Jurkat, Clone E6-1 (cell line): Measurements from ENCODE around the gene RGP1.

Experiments used
- DNase-seq: peaks from one replicate; pipeline ENCODE4 v3.0.0-alpha.2; 2011; ENCODE audit warnings: low read depth, low spot score
- H3K4me3 ChIP-seq: 2 replicates; pipeline ENCODE4 v1.5.1; 2011; ENCODE audit warnings: mild to moderate bottlenecking, low read length, control low read depth, moderate library complexity

RGP1 gene

DNA sequence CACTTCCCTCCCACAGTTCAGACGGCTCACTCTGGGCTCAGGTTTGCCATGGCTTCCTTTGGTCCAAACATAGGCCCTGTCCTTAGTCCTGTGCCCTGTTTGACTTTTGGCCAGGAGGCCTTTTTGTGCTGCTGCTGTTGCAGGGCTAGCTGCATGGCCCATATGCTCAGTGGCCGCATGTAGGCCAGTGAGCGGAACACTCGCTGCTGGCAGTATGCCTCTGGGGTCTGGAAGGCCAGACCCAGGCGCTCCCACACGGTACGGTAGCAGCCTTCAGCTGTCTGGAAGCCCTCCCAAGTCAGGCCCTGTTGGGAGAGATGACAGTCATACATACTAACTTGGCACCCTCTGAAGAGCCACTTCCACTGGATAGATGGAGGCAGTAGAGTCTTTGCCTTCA is 11.9 kb upstream of the RGP1 start:
- DNase-seq = no peak
- H3K4me3 ChIP-seq = no peak overlapping the region

DNA sequence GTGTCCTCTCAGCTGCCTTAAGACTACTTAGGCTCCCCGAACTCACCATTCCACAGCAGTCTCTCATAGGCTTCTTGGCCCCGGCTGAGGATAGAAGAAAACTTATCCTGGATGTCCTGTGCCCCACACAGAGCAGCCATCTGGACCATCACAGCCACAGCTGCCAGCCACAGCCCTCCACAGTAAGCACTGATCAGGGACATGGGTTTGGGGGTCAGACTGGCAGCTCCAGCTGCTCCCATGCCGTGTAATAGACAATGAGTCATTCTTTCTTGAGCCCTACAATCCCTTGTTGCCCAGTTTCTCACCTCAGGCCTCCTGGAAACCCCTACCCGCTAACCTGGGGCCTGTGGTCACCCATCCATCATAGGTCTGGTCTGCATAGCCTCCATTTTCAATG is 10.9 kb upstream of the RGP1 start:
- H3K4me3 ChIP-seq = no peak overlapping the region
- DNase-seq = no peak

DNA sequence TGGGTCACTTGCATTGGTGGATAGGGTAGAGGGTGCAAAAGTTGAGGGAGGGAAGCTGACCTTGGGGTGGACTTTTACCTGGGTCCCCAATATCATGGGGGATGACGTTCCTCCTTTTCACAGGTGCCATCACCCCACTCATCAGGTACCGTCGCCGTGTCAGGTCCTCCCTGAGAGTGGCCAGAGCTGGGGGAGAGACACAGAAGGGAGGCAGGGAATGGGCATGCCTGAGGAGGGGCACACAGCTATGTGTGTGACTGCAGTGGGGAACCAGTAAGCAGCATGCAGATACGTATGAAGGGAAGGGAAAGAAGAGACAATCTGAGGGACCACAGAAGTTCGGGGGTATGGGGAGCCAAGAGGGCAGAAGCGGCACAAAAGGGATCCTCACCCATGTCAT is 10.2 kb upstream of the RGP1 start:
- DNase-seq = no peak
- no peak overlapping the region for H3K4me3 ChIP-seq

DNA sequence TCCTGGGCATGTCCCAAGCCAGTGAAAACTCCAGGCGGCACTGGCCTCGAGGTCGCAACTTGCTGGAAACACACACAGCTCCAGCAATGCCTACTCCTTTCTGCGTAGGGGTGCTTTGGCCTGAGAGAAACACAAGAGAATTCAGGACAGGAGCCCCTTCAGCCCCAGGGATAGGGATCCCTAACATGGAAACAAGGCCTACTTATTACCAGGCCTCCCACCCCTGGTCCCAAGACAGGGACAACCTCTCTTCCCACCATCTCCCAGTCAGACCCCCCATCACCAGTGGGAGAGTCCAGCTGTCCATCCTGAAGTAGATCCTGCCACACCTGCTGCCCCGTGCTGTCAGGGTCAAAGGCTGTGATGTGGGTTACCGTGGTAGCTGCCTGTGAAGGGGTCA is 8.8 kb upstream of the RGP1 start:
- no peak overlapping the region for H3K4me3 ChIP-seq
- DNase-seq = no peak

DNA sequence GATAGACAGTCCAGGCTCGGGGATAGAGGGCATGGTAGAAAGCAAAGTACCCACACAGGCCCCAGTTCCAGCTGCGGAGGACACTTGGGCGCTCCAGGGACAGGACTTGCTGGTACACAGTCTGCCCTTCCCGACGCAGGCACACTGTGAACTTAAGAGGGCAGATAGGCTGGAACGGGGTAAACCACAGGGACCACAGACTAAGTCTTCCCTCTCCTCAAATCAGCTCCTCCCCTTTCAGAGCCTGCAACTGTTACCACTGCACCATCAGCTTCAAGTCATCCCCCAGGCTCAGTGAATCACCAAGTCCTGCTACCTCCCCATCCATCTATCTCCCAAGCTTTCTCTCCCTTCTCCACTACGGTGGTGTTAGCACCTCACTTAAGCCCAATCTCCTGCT is 7.3 kb upstream of the RGP1 start:
- H3K4me3 ChIP-seq = no peak overlapping the region

DNA sequence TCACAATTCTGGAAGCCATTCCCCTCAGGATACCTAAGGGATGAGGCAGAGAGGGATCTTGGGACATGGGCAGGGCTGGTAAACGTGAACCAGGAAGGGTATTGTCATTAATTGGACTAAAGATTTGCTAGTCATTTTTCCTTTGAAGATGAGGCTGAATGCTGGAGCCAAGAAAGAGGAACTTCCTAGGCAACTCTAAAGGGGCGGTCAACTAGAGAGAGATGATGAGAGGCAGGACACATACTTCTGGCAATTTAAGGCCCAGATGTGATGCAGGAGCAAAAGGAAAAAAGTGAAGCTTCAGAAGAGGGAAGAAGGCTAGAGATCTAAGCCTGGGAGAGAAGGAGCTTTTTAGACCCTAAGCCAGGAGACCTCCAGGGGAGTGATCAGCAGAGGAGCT is 5.6 kb upstream of the RGP1 start:
- H3K4me3 ChIP-seq = no peak overlapping the region
- DNase-seq = no peak

More for the DNA sequence above, 7.3 kb upstream of the RGP1 start:
- DNase-seq = peak; percentile 86

DNA sequence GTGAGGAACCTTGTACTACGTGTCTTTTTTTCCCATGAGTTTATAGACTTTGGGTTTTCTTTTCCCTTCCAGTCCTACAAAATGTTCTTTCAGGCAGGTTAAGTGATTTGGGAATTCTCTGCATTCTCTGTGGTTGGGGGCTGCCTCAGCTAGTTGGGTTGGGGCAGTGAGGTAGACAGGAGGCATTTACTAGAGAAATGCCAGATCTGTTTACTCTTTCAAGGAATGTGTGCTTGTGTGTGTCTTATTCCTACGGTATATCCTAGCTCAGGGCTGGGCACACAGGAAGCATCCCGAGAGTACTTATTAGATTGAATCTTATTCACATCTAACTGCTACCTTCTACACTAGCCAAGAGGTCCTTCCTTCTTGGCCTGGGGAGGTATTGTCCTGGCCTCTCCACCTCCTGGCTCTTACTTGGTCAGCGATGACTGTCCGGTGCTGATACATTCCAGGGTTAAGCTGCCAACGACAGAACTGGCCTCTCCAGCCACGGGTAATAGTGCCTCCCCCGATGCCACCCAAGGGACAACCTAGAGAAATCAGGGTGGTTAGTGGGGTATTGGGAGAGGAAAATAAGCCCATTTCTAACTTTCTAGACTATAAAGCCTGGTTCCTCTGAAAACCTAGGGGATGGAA is 5.1 kb upstream of the RGP1 start:
- no peak overlapping the region for H3K4me3 ChIP-seq
- no peak for DNase-seq

DNA sequence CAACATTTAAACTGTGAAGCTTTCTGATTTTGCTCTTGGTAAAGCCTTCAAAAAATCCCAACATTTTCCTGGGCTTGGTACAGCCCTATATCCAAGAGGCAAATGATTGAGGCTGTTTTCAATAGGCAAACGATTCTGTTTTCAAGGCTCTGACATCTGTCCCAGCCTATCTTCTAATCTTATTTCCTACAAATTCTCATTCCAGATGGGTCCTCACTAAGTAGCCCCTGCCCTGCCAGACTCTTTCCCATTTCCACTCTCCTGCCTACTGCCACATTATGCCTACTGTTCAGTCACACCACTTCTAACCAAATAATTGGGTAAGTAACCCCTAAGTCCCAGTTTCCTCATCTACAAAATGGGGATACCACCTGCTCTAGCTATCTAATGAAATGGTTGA is 3.5 kb upstream of the RGP1 start:
- no peak for DNase-seq
- no peak overlapping the region for H3K4me3 ChIP-seq

DNA sequence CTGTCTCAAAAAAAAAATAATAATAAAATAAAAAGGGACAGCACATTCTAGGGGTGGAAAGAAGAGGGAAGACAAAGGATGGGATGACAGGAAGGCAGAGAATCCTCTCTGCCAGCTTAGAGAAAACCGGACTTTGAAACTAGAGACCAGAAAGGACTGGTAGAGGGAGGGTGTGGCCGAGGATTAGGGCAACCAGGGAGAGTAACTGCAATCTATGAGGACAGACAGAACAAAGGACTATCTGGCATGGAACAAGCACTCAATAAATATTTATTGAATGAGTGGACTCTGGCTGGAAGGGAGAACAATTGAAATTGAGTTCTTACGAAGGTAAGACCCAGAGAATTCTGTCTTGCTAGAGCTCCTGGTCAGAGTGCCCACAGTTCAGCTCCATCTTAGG is 2.5 kb upstream of the RGP1 start:
- no peak for DNase-seq
- H3K4me3 ChIP-seq = no peak overlapping the region

DNA sequence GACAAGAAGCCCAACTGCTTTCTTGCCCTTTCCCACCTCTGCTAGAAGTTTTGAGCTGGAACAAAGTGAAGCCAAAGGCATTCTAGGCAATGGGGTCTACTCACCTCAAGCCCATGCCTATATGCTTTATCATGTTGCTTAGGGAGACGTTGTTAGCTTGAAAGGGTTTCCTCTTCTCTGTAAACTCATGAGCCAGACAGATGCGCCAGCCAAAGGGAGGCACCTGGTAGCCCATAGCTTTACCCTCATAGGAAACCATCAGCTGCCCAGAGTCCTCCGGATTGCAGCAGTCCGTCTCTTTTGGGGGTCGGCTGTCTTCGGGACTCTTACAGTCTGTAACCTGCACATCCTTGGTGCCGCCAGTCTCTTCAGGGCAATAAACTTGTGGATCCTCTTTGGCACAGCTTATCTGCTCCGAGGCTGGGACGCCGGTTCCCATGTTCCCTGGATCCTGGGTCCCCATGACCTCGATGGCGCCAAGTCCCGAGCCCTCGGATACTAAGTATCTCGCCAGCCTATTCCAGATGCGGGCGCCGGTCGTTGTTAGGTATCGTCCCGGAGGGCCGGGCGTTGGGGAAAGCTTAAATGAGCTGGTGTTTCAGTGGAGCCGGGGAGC is 737 bp upstream of the RGP1 start:
- H3K4me3 ChIP-seq = peak overlapping the region; percentile 76
- DNase-seq = no peak

DNA sequence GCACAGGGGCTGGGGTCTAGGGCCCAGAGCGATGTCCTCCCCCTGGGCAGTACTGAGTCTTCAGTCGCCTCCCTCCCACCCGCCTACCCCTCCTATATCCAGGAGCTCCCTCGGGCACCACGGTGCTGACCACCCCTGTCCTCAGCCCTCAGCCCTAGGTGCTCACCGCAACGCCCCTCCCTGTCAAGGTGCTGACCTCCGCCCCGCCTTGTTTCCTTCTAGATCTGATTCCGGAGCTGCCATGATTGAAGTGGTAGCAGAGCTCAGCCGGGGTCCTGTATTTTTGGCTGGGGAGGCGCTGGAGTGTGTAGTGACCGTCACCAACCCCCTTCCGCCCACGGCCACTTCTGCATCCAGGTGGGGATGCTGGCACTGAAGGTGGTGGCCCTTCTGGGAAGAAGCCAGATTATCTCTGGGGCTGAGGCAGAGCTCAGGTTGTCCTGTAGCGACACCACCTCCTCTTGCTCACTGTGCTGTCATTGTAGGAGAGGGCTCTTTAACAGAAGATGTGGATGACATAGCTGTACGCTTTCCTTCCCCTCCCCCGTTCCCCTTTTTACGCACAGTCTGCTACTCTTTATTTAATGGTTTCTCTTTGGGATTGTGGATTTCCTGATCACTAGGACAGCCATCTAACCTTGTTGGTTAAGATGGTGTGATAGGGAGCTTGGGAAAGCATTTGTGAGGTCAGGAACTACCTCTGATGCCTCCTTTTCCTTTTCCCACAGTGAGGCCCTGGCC is 598 bp downstream of the RGP1 start:
- DNase-seq = no peak
- peak overlapping the region; percentile 76 for H3K4me3 ChIP-seq

DNA sequence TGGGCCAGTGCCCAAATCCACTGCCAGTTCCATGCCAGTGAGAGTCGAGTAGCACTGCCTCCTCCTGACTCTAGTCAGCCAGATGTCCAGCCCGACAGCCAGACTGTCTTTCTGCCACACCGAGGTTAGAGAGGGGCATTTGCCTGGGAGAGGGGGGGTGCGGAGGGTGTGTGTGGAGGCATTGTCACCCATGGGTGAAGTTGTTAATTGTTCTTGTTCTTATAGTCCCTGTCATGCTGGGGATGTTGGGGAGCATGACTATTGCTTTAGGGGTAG is 1.1 kb downstream of the RGP1 start:
- H3K4me3 ChIP-seq = peak overlapping the region; percentile 76; the same call in 1 of the 2 replicates
- DNase-seq = no peak

DNA sequence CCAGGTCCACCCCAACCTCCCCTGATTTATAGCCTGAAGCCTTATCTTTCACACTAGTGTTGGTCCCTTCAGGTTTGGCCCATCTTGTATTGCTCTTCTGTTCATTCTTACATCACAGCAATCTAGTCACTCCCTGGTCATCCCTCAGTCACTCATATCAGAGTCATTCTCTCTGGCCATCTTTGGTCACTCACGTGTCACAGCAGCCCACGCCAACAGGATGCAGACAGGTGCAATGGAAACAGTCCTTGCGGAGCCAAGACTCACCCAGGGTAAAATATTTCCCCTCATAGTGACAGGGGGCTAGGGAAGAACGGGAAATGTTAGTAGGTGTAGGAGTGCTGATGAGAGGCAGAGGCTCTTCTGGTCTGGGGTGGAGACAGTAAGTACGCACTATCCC is 4.4 kb downstream of the RGP1 start:
- no peak overlapping the region for H3K4me3 ChIP-seq
- no peak for DNase-seq

DNA sequence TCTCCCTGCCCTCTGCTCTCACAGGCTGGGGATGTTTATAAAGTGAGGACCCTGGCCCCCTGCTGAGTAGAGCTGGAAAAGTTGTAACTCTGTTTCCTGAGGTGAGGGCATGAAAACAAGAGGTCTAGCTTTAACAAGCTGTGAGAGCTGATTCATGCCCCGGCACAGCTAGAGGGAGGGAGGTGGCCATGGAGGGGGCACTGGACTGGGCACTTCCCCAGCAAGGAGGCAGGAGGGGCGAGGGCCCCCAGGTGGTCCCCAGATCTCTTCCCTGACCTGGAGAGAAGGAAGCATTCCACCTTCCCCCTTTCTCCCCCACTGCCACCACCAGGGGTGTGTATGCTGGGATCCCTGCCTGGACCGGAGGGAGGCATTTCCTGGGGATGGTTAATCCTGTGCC is 5.2 kb downstream of the RGP1 start, which contains the start of gene MSMP:
Gene MSMP (minus strand): TSS at position 13 of the 400 bp plus-strand sequence. CDS start 147 bp downstream, outside the sequence.
- no peak within 1 kb of the TSS for H3K4me3 ChIP-seq
- no peak for DNase-seq

DNA sequence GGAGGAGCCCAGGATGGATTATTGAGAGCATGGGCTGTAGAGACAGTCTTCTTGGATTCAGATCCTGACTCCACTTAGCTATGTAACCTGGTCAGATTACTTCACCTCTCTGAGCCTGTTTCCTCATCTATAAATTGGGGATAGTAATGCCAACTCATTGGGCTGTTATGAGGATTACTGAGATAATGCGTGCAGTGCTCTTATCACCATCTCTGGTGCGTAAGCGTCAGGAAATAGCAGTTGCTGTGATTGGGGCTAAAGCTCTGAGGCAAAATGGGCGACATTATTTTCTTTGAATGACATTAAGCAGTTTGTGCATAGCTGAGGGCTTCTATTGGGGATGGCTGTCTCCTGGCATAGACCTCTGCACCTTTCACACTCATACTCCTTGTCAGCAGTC is 6.0 kb downstream of the RGP1 start:
- DNase-seq = no peak
- no peak overlapping the region for H3K4me3 ChIP-seq

DNA sequence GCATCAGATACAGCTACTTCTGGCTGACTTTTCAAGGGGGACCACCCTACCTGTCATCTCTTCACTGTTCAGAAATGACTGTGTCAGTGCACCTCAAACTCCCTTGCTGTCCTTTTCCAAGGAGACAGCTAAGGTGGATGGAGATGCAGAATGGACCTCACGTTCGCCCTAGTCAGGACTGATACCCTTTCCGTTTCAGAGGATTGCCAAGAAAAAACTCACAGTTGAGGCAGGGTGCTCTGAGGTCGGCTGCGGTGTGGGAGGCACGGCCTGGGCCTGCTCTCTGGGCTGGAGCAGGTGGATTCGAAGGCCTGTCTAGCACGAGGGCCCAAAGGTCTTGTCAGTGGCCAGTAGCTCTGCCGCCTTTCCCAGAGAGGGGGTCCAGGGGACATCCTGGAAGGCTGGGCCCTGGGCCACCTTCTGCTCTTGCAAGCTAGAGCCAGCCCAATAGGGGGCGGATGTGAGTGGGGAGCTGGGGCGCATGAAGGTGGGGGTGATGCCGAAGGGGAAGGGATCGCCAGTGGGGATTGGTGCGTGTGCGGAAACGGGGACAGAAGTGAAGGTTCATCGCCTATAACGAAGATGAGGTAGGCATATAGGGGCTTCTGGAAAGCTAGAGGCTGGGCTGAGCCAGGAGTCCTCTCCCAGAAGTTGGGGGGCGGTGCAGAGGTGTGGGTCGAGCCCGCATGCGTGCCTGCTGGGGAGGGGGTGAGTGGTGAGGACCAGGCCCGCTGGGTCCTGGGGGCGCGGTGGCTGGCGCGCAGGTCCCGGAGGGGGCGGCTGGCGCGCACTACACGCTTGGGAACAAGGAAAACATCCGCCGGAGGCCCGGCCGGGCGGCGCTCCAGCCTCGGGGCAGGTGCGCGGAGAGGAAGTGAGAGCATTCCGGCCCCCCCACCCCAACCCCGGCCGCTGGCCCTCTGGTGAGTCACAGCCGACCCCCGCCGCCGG is 7.5 kb downstream of the RGP1 start:
- DNase-seq = peak; percentile 73
- peak overlapping the region; percentile 81 for H3K4me3 ChIP-seq

DNA sequence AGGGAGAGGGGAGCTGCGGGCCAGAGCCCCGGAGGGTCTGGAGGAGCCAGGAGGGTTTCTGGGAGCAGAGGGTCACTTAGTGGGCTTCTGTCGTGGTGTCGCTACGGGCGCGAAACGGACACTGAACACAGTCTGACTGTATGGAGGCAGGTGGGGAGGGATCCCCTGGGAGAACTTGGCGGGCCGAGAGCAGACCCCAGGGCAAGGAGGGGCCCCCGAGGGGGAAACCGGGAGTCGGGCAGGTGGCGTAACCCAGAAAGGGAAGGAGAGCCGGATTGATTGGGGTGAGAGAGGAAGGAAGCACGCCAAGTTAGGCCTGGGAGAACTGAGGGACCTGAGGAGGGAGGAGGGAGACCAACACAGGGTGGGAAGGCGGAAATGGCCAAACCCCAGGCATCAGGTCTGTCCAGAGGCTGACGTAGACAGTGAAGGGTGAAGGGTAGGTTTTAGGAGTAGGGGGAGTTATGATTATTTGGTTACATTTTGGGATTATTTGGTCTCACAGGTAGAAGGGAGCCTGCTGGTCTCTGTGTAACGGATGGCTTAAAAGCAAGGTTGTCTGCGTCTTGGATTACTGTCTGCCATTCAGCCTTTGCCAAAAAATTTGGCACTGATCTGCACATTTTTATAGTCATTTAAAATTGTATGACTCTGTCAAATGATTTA is 8.3 kb downstream of the RGP1 start:
- no peak for DNase-seq
- H3K4me3 ChIP-seq = peak overlapping the region; percentile 81

DNA sequence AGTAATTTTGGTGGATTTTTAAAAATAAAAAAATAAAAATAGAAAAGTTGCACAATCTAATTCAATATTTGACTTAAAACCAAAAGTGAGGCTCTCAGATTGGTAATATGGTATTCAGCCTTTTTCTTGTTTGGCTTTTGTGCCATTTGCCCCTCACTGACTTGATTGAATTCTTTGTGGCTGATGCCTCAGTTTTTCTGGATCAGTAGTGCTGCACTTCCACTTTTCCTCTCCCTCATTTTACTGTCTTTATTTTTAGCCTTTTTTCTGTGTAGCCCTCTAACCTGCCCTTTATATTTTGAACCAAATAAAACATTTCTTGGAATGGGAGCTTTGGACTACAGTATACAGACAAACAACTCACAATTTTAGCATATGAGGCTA is 8.8 kb downstream of the RGP1 start:
- no peak for DNase-seq

DNA sequence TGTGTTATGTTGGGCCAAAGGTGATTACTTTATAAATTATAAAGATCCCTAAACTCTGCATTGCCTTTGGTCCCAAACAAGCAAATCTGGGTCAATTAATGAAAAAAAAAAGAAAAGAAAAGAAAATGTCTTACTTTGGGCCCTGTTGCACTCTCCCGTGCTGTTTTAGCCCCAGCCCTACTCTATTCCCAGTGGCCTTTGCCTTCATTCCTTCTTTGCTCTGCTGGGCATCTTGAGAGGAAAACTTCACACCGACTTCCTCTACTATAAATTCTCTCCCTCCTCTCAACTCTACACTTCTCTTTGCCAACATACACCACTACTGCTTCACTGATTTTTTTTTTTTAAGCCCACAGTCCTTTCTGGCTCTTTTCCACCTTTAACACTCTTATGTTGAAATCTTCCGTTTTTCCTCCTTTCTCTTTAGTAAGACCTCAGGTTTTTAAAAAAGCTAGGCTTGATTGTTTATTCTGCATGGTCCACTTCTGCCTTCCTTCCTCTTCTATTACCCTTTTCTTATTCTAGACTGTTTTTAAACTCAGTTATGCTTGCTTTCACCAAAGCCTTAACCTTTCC is 9.5 kb downstream of the RGP1 start:
- DNase-seq = no peak
- no peak overlapping the region for H3K4me3 ChIP-seq

More for the DNA sequence above, 8.8 kb downstream of the RGP1 start:
- peak overlapping the region; percentile 81 for H3K4me3 ChIP-seq
